ENCODE results near the gene SINHCAF. TPM values are rescaled to one million over a fixed set of nuclear protein-coding genes. Genes with fewer than 3 reads are reported as not detected.
"Not testable (repeated sequence)": the region's sequence is repeated elsewhere in the genome, so short reads cannot be mapped to it uniquely, and the experiment has no call there.

The SINHCAF gene
- total RNA-seq, 2 donors from 2014 or later, result 13.5 to 26.0 TPM

DNA sequence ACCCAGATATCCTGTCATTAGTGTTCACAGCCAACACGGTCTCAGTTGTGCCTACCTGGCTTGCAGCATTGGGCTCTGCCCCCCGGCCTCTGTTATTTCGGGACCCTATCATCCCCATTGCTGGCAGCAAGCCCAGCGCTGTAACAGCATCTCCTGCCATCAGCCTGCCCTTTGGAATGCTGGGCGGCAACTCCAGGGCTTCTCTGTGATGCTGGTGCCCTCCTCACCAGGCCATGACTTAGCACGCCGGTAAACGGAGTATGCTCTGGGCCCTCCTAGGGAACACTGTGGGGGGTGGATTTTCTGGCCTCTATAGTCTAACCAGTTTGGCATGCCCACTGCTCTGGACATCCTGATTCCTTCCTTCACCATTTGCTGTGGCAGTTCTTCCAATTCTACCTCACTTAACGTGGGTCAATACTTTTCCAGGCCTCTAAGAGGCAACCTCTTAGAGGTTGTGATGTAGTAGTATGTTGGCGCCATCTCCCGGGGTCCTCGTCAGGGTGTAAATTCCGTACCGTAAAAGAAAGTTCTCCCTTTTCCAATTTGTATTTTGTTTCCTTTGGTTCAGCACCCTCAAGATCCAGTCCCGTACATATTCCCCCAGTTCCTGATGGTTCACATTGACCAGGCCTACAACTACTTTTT is 80.0 kb downstream of the SINHCAF start:
- ATAC-seq, result no peak
- intact Hi-C loops (cut with DNase I), result no loop called here
- DNase-seq, result no peak

DNA sequence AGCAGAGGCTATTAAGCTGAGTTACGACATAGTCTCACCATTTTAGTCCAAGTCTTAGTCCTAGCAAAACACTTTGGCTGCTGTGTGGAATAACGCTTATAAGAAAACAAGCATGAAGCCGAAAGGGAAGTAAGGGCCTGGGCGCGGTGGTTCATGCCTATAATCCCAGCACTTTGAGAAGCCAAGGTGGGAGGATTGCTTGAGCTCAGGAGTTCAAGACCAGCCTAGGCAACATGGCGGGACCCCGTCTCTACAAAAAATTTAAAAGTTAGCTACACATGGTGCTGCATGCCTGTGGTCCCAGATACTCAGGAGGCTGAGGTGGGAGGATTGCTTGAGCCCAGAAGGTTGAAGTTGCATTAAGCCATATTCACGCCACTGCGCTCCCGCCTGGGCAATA is 83.5 kb downstream of the SINHCAF start:
- ATAC-seq; intact Hi-C loops (cut with DNase I); DNase-seq: not testable (repeated sequence)

DNA sequence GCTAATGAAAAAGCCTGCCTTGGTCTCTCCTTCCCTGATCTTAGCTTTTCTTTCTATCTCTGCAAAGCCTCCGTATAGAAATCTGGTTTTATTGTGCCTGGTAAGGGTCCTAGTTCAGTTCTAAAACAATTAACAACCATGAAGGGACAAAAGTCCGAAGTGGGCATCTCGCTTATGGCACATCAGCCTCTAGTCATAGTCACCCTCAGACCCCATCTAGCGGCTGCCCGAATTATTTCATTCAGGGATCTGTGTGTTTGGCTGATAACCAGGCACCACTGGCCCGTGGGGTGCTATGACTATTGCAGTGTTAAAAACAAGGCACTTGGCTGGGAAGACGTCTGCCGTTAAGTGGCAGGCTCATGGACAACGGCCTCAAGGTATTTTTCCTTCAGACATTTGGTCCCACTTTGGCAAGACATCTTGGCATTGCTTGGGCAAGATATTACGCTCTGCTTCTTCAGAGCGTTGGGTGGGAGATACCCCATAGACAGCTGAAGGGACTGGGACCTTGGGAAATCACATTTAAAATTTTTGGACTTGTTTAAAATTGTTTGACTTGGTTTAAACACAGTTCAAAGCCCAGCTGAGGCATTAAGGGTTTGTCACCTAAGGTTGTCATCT is 87.1 kb downstream of the SINHCAF start:
- intact Hi-C loops (cut with DNase I), result loop anchor here in 1 of 2 donors (10.0 kb wide), 1 partner anchor 254 kb away; no protein-coding TSS in a partner anchor
- ATAC-seq, result peak; percentile 79 to 88
- peak; percentile 70 for DNase-seq

DNA sequence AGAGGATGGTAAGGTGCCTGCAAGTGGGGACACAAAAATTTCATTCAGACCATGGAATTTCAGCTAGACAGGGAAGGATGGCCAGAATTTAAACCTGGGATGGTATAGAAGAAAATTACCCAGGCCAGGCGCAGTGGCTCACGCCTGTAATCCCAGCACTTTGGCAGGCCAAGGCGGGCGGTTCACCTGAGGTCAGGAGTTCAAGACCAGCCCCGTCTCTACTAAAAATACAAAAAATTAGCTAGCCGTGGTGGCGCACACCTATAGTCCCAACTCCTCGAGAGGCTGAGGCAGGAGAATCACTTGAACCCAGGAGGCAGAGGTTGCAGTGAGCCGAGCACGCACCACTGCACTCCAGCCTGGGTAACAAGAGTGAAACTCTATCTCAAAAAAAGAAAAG is 87.6 kb downstream of the SINHCAF start:
- not testable (repeated sequence) for ATAC-seq, DNase-seq
- intact Hi-C loops (cut with DNase I), result loop anchor here in 1 of 2 donors (10.0 kb wide), 1 partner anchor 254 kb away; no protein-coding TSS in a partner anchor

DNA sequence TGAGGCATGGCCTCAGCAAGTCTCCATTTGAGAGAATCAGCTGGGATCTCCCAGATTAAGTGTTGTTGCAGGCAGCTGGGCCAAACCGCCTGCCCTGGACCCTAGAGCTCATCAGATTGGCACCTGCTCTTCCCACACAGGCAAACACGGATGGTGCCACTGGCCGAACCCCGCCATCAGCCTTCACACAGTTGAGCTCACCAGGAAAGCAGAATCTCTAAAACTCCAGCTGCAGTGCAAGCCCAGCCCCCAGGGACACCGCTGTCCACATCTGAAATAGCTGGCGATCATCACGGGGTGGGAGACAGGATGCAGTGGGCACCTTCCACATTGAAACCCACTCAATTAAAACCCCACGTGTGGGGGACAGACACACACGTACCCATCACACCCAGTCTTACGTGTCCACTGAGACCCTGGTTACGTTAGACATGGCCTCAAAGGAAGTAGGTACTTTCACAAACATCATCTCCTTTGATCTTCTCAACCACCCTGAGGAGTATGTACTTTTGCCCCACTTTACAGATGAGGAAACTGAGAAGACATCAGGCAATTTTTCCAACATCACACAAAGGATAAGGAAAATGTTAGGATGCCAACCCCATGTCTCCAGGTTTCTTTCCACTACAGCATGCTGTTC is 88.8 kb downstream of the SINHCAF start:
- intact Hi-C loops (cut with DNase I), result loop anchor here in 1 of 2 donors (10.0 kb wide), 1 partner anchor 252 kb away; no protein-coding TSS in a partner anchor
- no peak for DNase-seq
- no peak for ATAC-seq

DNA sequence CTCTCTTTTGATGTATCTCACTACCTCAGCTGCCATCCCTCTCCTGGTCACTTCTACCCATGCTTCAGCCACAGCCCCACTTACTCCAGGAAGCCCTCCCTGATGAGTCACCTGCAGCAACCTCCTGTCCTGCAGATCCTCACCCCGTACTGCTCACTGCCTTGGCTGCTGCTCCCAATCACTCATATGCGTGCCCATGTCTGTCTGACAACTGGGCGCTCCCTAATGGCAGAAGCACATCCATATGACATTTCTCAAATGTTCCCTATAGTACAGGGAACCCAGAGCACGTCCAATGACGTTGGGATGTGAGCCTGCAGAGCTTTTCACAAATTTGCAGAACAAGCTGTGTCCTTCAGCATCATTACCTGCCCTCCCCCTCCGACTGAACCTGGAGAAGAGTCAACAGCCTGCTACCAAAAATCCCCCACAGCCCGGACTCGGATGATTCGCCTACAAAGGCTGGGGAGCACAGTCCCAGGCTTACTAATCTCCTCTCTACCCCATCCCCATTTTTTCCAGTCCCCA is 90.0 kb downstream of the SINHCAF start:
- no peak for ATAC-seq
- no peak for DNase-seq
- intact Hi-C loops (cut with DNase I), result loop anchor here in 1 of 2 donors (10.0 kb wide), 1 partner anchor 251 kb away; no protein-coding TSS in a partner anchor

DNA sequence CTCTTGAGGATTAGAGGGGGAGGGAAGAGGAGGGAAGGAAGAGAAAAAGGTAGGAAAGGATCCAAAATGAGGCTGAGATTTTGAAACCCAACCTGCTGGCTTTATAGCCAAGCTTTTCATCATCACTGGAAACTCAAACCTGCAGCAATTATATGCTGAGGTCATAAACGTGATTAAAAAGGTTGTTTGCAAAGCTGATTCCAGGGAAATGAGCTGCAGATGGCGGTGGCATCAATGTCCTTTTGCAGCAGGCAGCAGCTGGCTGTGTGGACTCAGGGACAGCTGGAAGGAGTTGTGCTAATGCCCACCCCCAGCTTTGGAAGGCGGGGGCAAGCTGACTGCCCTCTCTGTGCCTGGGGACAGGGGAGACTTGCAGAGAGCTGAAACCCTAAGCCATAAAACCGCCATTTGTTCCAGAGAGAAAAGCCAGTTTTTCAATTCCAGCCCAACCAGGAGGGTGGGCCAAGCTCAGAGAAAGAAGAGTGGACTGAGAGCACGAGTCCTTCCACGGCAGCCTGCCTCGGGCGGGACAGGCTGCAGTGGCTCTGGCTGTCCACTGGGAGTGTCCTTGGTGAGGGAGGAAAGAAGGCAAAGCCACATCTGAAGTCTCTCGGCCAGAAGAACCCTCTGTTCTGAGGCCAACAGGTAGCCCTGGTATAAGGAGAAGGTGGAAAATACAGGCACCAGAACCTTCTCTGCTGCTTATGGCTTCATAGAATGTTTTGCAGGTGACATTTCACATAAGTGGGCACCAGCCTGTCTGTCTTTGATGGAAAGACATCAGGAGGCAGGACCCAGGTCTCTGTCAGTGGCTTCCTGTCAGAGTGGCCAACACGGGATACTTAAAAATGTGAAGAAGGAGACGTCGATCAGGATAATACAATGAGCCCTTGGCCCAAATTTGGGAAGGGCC is 90.7 kb downstream of the SINHCAF start:
- ATAC-seq, result peak; percentile 69 to 74
- intact Hi-C loops (cut with DNase I), result loop anchor here in 1 of 2 donors (10.0 kb wide), 1 partner anchor 250 kb away; no protein-coding TSS in a partner anchor
- DNase-seq, result peak; percentile 40

DNA sequence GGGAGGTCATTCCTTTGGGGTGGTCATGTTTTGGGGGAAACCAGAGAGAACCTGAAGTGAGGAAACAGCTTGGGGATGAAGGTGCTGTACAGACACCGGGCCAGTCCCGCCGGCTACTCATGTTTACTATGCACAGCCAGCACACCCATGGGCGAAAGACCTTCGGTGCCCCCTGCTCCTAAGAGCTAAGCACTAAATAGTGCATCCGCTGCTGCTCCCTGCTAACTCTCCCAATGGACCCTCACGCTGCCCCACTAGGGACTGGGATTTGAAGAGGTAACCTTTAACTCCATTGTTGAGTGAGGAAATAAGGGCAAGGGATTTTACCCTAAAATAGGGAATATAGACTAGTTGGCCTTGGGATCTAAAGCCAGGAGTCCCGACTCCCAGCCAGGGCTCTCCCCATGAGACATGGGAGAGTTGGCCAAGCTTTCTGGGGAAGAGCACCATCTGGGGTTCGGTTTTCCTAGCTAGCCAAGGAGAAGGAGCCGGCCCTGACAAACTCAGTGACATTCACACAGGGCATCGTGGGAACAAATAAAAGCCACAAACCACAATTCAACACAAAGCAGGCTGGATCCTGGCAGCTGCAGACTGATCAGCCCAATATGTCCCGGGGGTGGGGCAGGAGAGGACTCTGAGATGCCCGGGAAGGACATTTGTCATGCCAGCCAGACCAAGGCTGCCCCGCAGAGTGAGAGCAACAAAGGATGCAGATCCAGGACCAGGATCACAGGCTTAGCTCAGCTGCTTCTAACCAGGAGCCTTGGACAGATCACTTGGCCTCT is 91.7 kb downstream of the SINHCAF start:
- intact Hi-C loops (cut with DNase I), result loop anchor here in 1 of 2 donors (10.0 kb wide), 1 partner anchor 249 kb away; no protein-coding TSS in a partner anchor
- ATAC-seq, result peak in 1 of 2 donors; percentile 19
- DNase-seq, result no peak

DNA sequence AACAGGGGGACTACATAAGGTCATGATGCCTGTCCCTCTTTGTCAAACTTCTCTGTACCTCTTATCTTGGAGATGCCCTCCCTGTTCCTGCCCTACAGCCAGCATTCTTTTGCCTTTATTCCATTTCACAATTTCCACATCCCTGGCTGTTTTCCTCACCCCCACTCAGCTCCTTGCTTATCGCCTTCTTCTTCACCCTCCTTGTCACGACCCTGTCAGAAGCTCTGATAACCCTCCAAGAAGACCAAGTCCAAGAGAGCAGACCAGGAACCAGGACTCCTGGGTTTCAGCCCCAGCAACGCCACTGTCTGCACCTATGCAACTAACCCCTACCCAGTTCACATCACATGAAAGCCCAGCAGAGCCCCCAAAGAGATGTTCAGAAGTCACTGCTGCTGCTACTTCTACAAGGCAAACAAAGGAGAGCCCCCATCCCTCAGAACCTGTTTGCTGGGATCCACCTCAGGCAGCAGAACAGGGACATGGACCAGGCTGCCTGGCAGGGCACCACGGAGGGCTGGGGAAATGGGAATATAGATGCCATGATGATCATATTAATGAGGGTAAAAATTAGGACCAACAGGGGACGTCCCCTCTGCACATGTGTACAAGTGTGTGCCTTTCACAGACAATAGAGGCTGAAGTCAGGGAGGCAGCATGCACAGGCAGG is 92.8 kb downstream of the SINHCAF start:
- intact Hi-C loops (cut with DNase I), result loop anchor here in 1 of 2 donors (10.0 kb wide), 1 partner anchor 248 kb away; no protein-coding TSS in a partner anchor
- ATAC-seq (no peak), DNase-seq (no peak)

DNA sequence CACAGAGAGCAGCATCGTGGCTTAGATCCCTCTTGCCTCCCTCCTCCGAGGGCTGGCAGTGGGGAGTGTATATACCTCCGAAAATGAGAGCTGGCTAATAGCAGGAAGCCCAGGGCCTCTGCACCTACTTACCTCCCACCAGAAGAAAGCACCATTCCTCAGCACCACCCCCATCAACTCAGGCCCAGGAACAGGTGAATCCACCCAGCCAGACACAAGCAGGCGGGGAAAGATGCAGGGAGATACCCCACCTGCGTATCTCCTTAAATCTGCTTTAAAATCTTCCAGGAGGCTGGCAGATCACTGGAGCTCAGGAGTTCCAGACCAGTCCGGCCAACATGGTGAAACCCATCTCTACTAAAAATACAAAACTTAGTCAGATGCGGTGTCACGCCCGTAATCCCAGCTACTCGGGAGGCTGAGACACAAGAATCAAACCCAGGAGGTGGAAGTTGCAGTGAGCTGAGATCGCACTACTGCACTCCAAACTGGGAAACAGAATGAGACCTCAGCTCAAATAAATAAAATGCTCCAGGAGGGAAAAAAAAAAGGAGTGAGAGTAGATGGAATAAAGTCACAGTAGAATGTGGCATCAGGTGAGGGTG is 93.5 kb downstream of the SINHCAF start:
- DNase-seq, result no peak
- intact Hi-C loops (cut with DNase I), result loop anchor here in 1 of 2 donors (10.0 kb wide), 1 partner anchor 248 kb away; no protein-coding TSS in a partner anchor
- no peak for ATAC-seq

DNA sequence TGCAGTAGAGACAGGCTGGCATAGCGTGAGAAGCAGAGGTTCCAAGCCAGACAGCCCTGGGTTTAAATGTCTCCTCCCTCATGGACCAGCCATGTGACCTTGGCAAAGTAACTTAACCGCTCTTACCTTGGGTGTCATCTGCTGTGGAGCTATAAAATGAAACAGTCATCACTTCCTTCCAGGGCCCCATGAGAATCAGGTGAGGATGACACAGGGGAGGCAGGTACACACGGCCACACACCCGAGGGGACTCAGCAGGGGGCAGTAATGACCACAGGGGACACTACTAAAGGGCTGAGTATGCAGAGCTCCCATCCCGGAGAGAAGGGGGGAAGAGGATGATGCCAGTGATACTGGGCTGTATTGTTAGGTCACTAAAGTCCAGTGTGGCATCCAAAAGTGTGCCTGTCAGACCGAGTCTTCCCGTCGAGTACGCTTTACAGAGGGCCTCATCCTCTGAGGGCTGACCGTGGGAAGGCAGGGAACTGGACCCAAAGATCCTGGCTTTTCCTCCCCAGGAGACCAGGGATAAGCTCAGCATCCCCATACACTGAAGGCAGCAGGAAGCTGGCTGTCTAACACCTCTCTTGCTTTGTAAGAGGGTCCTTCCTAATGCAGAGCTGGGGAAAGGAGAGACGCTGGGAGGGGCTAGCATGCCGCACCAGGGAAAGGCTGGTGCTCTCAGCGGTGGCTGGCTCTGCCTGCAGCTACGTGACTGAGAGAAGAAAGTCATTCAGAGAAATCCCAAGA is 94.2 kb downstream of the SINHCAF start:
- ATAC-seq (no peak), DNase-seq (no peak)
- intact Hi-C loops (cut with DNase I), result loop anchor here in 1 of 2 donors (10.0 kb wide), 1 partner anchor 247 kb away; no protein-coding TSS in a partner anchor
